ENCODE data around the gene RASSF8. TPM values are rescaled to one million over a fixed set of nuclear protein-coding genes. Genes with fewer than 3 reads are reported as not detected.

Gene RASSF8
- total RNA-seq, 1 donor from 2014 or later = 60.6 TPM

DNA sequence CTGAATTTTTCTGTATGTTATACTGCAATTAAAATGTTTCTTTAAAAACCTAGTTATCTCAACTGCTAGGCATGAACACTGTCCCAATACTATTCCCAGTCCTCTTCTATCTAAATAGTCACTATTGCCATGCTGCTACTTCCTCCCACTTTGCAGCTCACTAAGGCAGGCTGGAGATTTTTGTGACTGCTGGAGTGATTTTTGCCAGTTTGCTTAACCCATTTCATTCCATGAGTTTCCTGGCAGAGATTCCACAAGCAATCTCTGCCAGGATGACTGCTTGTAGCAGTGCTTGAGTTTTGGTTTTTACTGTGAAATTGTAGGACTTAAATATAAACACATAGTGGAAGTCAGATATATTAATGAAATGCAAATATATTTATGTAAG is 85.5 kb downstream of the RASSF8 start:
- H3K4me3 Mint-ChIP-seq = peak overlapping the region; percentile 13
- no peaks in the 10 kb centered on the region for H3K9me3 Mint-ChIP-seq
- TF ChIP-seq CTCF (IDR thresholded peaks at IDR 0.05; ENCODE audit: unreplicated experiment) = no peak
- no peak for DNase-seq (ENCODE audit: low spot score in 2 of 2, unreplicated experiment in 2 of 2)
- H3K36me3 Mint-ChIP-seq = no peaks in the 10 kb centered on the region
- peak overlapping the region; percentile 64 for H3K27ac Mint-ChIP-seq
- peaks cover 51% of the 10 kb centered on the region for H3K4me1 Mint-ChIP-seq
- H3K27me3 Mint-ChIP-seq (ENCODE audit: low read depth) = no peaks in the 10 kb centered on the region

- DNase-seq (ENCODE audit: low spot score in 2 of 2, unreplicated experiment in 2 of 2) = no peak
- no peak for TF ChIP-seq CTCF (IDR thresholded peaks at IDR 0.05; ENCODE audit: unreplicated experiment)
- Mint-ChIP-seq H3K4me1 (peaks cover 47% of the 10 kb centered on the region), H3K9me3 (no peaks in the 10 kb centered on the region), H3K36me3 (no peaks in the 10 kb centered on the region), H3K27ac (peak overlapping the region; percentile 62), H3K27me3 (ENCODE audit: low read depth) (no peaks in the 10 kb centered on the region), H3K4me3 (no peak overlapping the region)
Measured at GRCh38 chr12:26044592-26044991, 86.1 kb downstream of the RASSF8 start.

GRCh38 chr12:26046203-26046602 is 87.7 kb downstream of the RASSF8 start:
- Mint-ChIP-seq H3K9me3 (no peaks in the 10 kb centered on the region), H3K4me1 (peaks cover 43% of the 10 kb centered on the region), H3K27me3 (ENCODE audit: low read depth) (no peaks in the 10 kb centered on the region), H3K27ac (peak overlapping the region; percentile 15), H3K4me3 (no peak overlapping the region), H3K36me3 (no peaks in the 10 kb centered on the region)
- no peak for DNase-seq (ENCODE audit: low spot score in 2 of 2, unreplicated experiment in 2 of 2)
- no peak for TF ChIP-seq CTCF (IDR thresholded peaks at IDR 0.05; ENCODE audit: unreplicated experiment)

DNA sequence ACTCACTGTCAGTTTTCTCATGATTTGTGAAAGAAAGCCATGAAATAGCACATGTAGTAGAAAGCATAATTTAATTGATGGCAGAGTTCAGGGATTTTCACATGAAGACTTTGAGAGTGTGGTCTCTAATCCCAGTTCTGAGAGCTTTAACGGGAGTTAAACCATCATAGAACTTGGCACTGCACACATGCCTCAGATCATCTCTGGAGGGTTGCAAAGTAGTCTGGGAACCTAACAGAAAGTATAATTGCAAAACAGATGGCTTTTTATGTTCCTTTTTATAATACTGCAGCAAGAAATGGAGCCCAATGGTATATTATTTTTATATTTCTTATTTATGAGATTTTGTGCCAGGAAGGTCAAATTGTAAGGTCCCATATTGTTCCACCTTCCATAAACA is 88.4 kb downstream of the RASSF8 start:
- H3K4me3 Mint-ChIP-seq = no peak overlapping the region
- DNase-seq (ENCODE audit: low spot score in 2 of 2, unreplicated experiment in 2 of 2) = no peak

GRCh38 chr12:26047401-26048226 is 89.1 kb downstream of the RASSF8 start:
- Mint-ChIP-seq H3K4me1 (peaks cover 37% of the 10 kb centered on the region), H3K36me3 (no peaks in the 10 kb centered on the region), H3K27me3 (ENCODE audit: low read depth) (no peaks in the 10 kb centered on the region), H3K27ac (peak overlapping the region; percentile 48), H3K4me3 (no peak overlapping the region), H3K9me3 (no peaks in the 10 kb centered on the region)
- no peak for TF ChIP-seq CTCF (IDR thresholded peaks at IDR 0.05; ENCODE audit: unreplicated experiment)
- DNase-seq (ENCODE audit: low spot score in 2 of 2, unreplicated experiment in 2 of 2) = no peak

More for the DNA sequence above, 88.4 kb downstream of the RASSF8 start:
- TF ChIP-seq CTCF (IDR thresholded peaks at IDR 0.05; ENCODE audit: unreplicated experiment) = no peak
- H3K27me3 Mint-ChIP-seq (ENCODE audit: low read depth) = no peaks in the 10 kb centered on the region
- peaks cover 43% of the 10 kb centered on the region for H3K4me1 Mint-ChIP-seq
- no peak overlapping the region for H3K27ac Mint-ChIP-seq
- H3K9me3 Mint-ChIP-seq = no peaks in the 10 kb centered on the region
- no peaks in the 10 kb centered on the region for H3K36me3 Mint-ChIP-seq

All from mesothelial cell of epicardium (in vitro differentiated cells).